A549 (cell line): Measurements from ENCODE around the gene LCE1F.

Experiments
- MAX ChIP-seq: IDR thresholded peaks from 2 replicates; pipeline ENCODE4 v1.6.1; 2012
- PBX3 ChIP-seq: IDR thresholded peaks from 2 replicates; pipeline ENCODE4 v1.6.1; 2012
- TF ChIP-seq, protein P1 (sequence below): fragments of >200 bp; sonication (Bioruptor Twin); formaldehyde crosslinking; IDR thresholded peaks from 3 replicates; pipeline ENCODE4 v1.5.1; 2016
- TF ChIP-seq, protein P2 (sequence below): fragments of 150-350 bp; IDR thresholded peaks from 2 replicates; pipeline ENCODE4 v1.6.1; 2014; ENCODE audit warnings: low read depth, mild to moderate bottlenecking, low read length

- TF ChIP-seq MAX (no peak), PBX3 (no peak)
- TF ChIP-seq, protein P1, sequence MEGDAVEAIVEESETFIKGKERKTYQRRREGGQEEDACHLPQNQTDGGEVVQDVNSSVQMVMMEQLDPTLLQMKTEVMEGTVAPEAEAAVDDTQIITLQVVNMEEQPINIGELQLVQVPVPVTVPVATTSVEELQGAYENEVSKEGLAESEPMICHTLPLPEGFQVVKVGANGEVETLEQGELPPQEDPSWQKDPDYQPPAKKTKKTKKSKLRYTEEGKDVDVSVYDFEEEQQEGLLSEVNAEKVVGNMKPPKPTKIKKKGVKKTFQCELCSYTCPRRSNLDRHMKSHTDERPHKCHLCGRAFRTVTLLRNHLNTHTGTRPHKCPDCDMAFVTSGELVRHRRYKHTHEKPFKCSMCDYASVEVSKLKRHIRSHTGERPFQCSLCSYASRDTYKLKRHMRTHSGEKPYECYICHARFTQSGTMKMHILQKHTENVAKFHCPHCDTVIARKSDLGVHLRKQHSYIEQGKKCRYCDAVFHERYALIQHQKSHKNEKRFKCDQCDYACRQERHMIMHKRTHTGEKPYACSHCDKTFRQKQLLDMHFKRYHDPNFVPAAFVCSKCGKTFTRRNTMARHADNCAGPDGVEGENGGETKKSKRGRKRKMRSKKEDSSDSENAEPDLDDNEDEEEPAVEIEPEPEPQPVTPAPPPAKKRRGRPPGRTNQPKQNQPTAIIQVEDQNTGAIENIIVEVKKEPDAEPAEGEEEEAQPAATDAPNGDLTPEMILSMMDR = no peak
- TF ChIP-seq, protein P2, sequence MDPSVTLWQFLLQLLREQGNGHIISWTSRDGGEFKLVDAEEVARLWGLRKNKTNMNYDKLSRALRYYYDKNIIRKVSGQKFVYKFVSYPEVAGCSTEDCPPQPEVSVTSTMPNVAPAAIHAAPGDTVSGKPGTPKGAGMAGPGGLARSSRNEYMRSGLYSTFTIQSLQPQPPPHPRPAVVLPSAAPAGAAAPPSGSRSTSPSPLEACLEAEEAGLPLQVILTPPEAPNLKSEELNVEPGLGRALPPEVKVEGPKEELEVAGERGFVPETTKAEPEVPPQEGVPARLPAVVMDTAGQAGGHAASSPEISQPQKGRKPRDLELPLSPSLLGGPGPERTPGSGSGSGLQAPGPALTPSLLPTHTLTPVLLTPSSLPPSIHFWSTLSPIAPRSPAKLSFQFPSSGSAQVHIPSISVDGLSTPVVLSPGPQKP = no peak
Observed at GRCh38 chr1:152806576-152806975, 31.6 kb downstream of the LCE1F start, which contains the start of gene LCE1C.
